HG02973 (cell line): ENCODE measurements around the gene LMF1.
"Not testable (repeated sequence)": the region's sequence is repeated elsewhere in the genome, so short reads cannot be mapped to it uniquely, and the experiment has no call there.

ENCODE experiments used
- ATAC-seq: cut with Tn5 transposase; IDR thresholded peaks from one replicate; pipeline ENCODE4 v1.9.1; 2021; ENCODE audit warnings: moderate library complexity; ENCODE audit not compliant: unreplicated experiment

LMF1 gene

GRCh38 chr16:873243-873661, 97.5 kb downstream of the LMF1 start:
- no peak for ATAC-seq

GRCh38 chr16:872436-873242, 98.1 kb downstream of the LMF1 start:
- no peak for ATAC-seq

DNA sequence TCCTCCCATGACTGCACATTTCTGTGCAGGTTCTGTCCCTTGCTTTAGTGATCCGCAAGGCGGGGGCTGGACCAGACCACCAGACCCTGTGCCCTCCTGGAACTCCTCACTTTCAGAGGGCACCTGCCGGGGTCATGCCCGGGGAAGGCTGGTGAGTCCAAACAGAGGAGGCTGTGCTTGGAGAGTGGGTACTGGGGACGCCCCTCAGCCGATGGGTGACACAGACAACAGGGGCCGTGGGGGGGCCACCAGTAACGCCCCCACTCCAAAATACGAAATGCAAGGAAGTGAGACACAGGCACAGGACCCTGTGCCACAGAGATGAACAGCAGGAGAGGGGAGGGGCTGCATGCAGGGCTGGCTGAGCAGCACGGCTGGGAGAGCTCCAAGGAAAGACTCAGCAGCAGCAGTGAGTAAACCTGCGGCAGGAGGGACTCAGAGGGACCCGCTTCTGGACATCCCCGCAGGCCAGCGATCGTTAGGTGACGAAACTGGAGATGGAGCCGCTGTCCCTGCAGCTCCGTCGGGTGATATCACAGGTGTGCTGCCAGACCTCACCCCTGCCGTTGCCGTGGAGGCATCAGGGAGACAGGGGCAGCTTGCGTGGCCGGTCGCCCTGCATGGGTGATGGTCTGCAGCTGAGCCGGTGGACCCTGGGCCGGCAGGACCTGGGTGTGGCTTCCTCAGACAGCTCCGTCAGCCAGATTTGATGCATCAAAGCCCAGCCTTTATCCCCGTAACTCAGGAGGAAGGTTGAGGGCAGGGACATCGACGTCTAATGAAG, 99.0 kb downstream of the LMF1 start:
- no peak for ATAC-seq

DNA sequence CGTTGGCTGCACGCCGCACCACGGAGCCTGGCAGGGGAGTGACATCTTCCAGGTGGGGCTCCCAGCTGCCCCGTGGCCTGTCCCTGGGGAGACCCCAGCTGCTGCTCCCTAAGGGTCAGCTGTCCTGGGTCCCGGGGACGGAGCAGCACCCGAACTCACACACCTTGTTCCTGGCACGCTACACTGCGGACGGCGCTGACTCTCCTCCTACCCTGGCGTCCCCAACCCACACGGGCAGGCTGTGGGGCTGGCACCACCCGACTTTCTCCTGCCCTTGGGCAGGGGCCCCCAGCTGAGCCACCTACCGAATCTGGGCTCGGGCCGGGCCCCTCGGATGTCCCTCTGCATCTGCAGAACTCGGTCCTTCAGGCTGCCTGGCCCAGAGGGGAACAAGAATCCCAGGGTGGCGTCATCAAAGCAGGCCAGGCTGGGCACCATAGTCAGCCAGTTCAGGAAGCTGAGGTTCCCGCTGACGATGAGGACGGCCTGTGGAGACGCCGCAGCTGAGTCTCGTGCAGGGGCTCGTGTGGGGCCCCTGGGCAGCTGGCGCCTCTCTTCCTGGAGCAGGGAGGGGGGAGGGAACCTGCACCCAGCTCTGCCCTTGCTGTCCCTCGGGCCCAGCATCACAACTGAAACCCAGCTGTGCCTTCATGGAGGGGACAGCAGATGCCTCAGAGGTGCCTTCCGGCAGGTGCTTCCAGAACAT, 99.8 kb downstream of the LMF1 start:
- no peak for ATAC-seq

GRCh38 chr16:869823-870641, 100.8 kb downstream of the LMF1 start:
- ATAC-seq: no peak

- ATAC-seq: no peak
These were observed 101.7 kb downstream of the LMF1 start for GRCh38 chr16:868846-869822.

DNA sequence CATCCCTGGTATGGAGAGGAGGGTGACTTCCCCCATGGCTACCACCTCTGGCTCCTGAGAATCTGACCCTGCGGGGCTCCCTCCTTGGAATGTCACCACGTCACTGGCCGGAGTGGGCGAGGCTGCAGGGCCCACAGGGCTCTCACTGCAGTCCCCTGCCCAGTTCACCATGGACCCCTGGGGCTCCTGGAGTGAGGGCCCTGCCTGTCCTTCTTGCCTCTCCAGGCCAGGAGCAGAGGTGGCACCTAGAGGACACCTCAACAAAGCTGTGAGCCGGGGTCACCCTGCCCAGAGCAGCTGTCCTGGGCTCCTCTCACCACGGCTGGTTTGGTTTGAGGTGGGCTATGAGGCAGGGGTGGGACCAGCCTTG, 102.4 kb downstream of the LMF1 start:
- no peak for ATAC-seq

GRCh38 chr16:867421-868385, 103.1 kb downstream of the LMF1 start:
- no peak for ATAC-seq

DNA sequence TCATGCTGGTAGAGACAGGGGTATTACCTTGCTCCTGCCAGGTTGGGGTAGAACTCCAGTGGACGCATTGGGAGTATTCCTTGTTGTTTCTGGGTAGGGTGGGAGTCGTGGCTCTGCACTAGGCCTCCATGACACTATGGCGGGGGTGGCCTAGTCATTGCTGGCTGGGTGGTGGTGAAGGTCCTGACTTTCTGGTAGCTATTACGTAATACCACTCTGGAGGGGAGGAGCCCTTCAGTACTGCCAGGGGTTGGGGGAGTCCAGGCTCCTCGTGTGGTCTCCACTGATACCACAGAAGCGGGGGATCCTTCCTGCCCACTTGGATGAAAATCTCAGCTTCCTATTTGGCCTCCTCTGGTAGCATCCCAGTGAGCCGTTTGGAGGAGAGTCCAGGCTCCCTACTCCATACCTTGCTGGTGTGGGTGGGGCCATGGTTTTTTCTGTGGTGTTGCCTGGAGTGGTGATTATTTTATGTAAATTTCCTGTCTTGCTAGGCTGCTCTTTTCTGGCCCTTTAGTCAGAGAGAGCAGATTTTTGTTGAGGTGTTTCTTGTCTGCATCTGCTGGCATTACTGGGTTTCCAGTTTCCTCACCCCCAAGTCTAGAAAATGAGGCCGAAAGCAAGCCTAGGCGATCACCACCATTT, 104.4 kb downstream of the LMF1 start:
- no peak for ATAC-seq

- no peak for ATAC-seq
These were observed 105.8 kb downstream of the LMF1 start for GRCh38 chr16:865026-865425.

DNA sequence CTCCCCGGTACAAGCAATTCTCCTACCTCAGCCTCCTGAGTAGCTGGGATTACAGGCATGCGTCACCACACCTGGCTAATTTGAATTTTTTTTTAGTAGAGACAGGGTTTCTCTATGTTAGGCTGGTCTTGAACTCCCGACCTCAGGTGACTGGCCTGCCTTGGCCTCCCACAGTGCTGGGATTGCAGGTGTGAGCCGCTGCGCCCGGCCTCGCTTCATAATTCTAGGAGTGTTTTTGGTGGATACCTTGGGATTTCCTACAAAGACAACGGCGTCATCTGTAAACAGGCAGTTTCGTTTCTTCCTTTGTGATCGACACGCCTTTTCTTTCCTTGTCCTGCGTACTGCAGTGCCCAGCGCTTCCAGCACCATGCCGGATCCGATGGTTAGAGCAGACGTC, 109.3 kb downstream of the LMF1 start:
- ATAC-seq: no peak

GRCh38 chr16:860891-861290, 109.9 kb downstream of the LMF1 start:
- no peak for ATAC-seq

GRCh38 chr16:858971-859370, 111.8 kb downstream of the LMF1 start:
- not testable (repeated sequence) for ATAC-seq

DNA sequence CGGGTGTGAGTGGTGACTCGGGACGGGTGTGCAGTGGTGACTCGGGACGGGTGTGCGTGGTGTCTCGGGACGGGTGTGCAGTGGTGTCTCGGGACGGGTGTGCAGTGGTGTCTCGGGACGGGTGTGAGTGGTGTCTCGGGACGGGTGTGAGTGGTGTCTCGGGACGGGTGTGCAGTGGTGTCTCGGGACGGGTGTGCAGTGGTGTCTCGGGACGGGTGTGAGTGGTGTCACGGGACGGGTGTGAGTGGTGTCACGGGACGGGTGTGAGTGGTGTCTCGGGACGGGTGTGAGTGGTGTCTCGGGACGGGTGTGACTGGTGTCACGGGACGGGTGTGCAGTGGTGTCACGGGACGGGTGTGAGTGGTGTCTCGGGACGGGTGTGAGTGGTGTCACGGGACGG, 112.3 kb downstream of the LMF1 start:
- not testable (repeated sequence) for ATAC-seq

DNA sequence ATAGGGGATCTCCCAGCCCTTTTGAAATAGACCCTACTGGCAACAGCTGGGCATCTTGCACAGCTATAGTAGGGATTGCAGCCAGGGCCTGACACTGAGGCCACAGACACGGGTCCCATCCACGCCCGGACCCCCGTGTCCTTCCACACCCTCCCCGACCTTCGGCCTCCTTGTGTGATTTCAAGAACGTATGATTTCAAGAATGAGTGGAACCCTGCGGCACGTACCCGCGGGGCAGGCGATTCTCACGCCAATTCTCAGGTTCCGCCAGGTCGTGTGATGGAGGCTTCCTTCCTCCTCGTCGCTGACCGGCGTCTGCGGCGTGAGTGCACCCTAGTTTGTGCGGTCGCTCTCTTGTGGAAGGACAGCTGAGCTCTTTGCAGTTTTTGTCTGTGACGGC, 114.0 kb downstream of the LMF1 start:
- no peak for ATAC-seq

DNA sequence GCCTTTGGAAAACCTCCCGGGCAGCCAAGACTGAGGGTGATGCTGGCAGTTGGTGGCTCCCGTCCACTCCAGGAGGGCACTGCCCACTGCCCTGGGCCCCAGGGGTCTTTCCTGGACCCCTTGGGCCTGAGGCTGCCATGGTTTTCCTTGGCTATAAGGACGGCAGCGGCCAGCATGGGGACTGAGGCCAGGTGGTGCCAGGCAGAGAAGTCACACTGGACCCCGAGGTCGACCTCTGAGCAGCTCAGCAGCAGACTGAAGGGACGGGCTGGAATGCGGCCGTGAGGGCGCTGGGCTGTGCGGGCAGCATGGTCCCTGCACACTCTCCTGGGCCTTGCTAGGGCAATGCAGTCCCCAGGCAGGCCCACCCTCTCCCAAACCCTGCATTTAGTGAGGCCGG, 114.7 kb downstream of the LMF1 start:
- ATAC-seq: no peak

DNA sequence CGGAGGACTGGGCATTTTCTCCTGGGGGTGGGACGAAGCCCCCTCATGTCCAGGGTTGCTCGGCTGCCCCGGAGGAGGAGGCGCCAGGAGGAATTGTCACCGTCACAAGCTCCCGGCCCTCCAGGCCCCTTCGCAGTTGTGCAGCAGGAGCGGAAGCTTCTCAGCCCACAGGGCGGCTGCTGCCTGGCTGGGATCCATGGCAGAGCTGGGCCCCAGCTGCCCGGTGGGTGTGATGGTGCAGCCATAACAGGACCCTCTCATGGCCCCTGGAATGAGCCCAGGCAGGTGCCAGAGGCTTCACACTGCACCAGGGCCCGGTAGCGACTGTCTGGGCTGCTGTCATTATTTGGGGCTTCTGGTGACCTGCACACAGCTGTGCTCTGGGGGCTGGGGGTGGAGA, 115.3 kb downstream of the LMF1 start:
- ATAC-seq: no peak

DNA sequence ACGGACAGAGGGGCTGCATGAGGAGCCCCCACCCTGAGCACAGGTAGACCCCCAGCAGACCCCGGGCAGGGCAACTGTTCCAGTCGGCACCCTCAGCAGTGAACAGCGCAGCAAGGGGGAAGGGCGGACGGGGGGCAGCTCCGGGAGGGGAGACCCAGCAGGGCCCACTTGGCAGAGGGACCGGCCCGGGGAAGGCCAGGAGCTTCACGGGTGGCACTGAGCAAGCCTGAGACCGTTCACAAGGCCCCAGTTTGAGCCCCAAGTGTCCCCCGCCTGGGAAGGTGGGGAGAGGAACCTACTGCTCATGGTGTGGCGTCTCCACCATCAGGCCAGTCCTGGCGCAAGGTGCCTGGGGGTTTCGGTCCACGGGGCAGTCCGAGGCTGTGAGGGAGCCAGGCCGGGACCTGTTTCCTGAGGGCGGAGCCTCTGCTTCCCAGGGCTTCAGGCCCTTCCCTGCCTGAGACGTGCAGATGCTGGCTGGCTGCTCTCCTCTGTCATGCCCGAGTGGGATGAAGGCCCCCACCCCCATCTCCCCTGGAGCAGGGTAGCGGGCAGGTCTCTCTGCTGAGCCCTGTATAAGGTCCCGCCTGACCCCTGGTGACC, 115.9 kb downstream of the LMF1 start:
- no peak for ATAC-seq
